EL (cell line): Measurements from ENCODE around the gene ADAM33.

Experiments used
- DNase-seq: peaks from one replicate; pipeline ENCODE4 v3.0.0-alpha.2; 2016

The ADAM33 gene

GRCh38 chr20:3706774-3707507 lies 25.1 kb upstream of the ADAM33 start:
- DNase-seq, result peak; percentile 52

GRCh38 chr20:3705970-3706739 lies 24.3 kb upstream of the ADAM33 start:
- DNase-seq, result no peak

GRCh38 chr20:3705491-3705969 lies 23.7 kb upstream of the ADAM33 start:
- DNase-seq, result no peak

GRCh38 chr20:3704087-3704486 lies 22.3 kb upstream of the ADAM33 start:
- no peak for DNase-seq

GRCh38 chr20:3702611-3703391 lies 21.0 kb upstream of the ADAM33 start:
- no peak for DNase-seq

- no peak for DNase-seq
Observed at GRCh38 chr20:3701061-3701998, 19.5 kb upstream of the ADAM33 start.

GRCh38 chr20:3699037-3699436 lies 17.2 kb upstream of the ADAM33 start:
- no peak for DNase-seq

GRCh38 chr20:3698591-3699001 lies 16.8 kb upstream of the ADAM33 start:
- no peak for DNase-seq

- no peak for DNase-seq
Observed at GRCh38 chr20:3697588-3698305, 15.9 kb upstream of the ADAM33 start.

- DNase-seq, result no peak
Observed at GRCh38 chr20:3696745-3697587, 15.2 kb upstream of the ADAM33 start.

GRCh38 chr20:3696200-3696599 lies 14.4 kb upstream of the ADAM33 start:
- DNase-seq, result no peak

- DNase-seq, result no peak
Observed at GRCh38 chr20:3694864-3695263, 13.1 kb upstream of the ADAM33 start.

- DNase-seq, result no peak
Observed at GRCh38 chr20:3693376-3693775, 11.6 kb upstream of the ADAM33 start.

GRCh38 chr20:3692706-3693294 lies 11.0 kb upstream of the ADAM33 start:
- no peak for DNase-seq

- DNase-seq, result no peak
Observed at GRCh38 chr20:3691897-3692296, 10.1 kb upstream of the ADAM33 start.

GRCh38 chr20:3691306-3691705 lies 9.5 kb upstream of the ADAM33 start:
- DNase-seq, result no peak

GRCh38 chr20:3690413-3690812 lies 8.6 kb upstream of the ADAM33 start:
- no peak for DNase-seq

GRCh38 chr20:3689978-3690377 lies 8.2 kb upstream of the ADAM33 start:
- no peak for DNase-seq

GRCh38 chr20:3687655-3688054 lies 5.8 kb upstream of the ADAM33 start:
- DNase-seq, result peak; percentile 68

- peak; percentile 92 for DNase-seq
Observed at GRCh38 chr20:3686867-3687321, 5.1 kb upstream of the ADAM33 start.
